ENCODE data around the gene NLRC4.
"Not testable (repeated sequence)": the region's sequence is repeated elsewhere in the genome, so short reads cannot be mapped to it uniquely, and the experiment has no call there.

The NLRC4 gene

GRCh38 chr2:32264422-32265105 lies at the start of gene NLRC4:
NLRC4 (minus strand) TSS chr2:32264886; CDS start chr2:32256775, 8,111 bp downstream.
- H3K4me3 Mint-ChIP-seq, result peak within 1 kb of the TSS; percentile 74
- intact Hi-C loops (cut with micrococcal nuclease), result loop anchor here (5.0 kb wide), 1 partner anchor 33 kb away; no protein-coding TSS in a partner anchor

GRCh38 chr2:32310577-32310976 lies 45.9 kb upstream of the NLRC4 start:
- no peaks in the 10 kb centered on the region for H3K9me3 Mint-ChIP-seq
- no peak overlapping the region for H3K27ac Mint-ChIP-seq
- H3K4me3 Mint-ChIP-seq, result no peak overlapping the region
- intact Hi-C loops (cut with micrococcal nuclease), result no loop called here
- no peaks in the 10 kb centered on the region for H3K4me1 Mint-ChIP-seq (ENCODE audit: low read depth)
- H3K36me3 Mint-ChIP-seq (ENCODE audit: low read depth), result peaks cover 28% of the 10 kb centered on the region
- no peaks in the 10 kb centered on the region for H3K27me3 Mint-ChIP-seq

More at GRCh38 chr2:32264422-32265105, at the start of gene NLRC4:
- Mint-ChIP-seq H3K9me3 (no peaks in the 10 kb centered on the region), H3K27me3 (no peaks in the 10 kb centered on the region), H3K4me1 (ENCODE audit: low read depth) (peaks cover 53% of the 10 kb centered on the region), H3K36me3 (ENCODE audit: low read depth) (peaks cover 7% of the 10 kb centered on the region), H3K27ac (peak within 1 kb of the TSS; percentile 94)

- H3K4me3 Mint-ChIP-seq; H3K4me1 Mint-ChIP-seq (ENCODE audit: low read depth); H3K27me3 Mint-ChIP-seq; H3K9me3 Mint-ChIP-seq; intact Hi-C loops (cut with micrococcal nuclease); H3K27ac Mint-ChIP-seq: not testable (repeated sequence)
- H3K36me3 Mint-ChIP-seq (ENCODE audit: low read depth), result peaks cover 68% of the 10 kb centered on the region
These were observed 29.4 kb upstream of the NLRC4 start for GRCh38 chr2:32293966-32294562.

GRCh38 chr2:32293493-32293892 lies 28.8 kb upstream of the NLRC4 start:
- H3K27ac Mint-ChIP-seq; H3K27me3 Mint-ChIP-seq; H3K9me3 Mint-ChIP-seq; H3K4me3 Mint-ChIP-seq; intact Hi-C loops (cut with micrococcal nuclease); H3K4me1 Mint-ChIP-seq (ENCODE audit: low read depth): not testable (repeated sequence)
- H3K36me3 Mint-ChIP-seq (ENCODE audit: low read depth), result peaks cover 63% of the 10 kb centered on the region

- H3K27me3 Mint-ChIP-seq, result no peaks in the 10 kb centered on the region
- no peaks in the 10 kb centered on the region for H3K9me3 Mint-ChIP-seq
- H3K27ac Mint-ChIP-seq, result no peak overlapping the region
- intact Hi-C loops (cut with micrococcal nuclease), result no loop called here
- H3K4me1 Mint-ChIP-seq (ENCODE audit: low read depth), result peaks cover 20% of the 10 kb centered on the region
- peaks cover 56% of the 10 kb centered on the region for H3K36me3 Mint-ChIP-seq (ENCODE audit: low read depth)
- no peak overlapping the region for H3K4me3 Mint-ChIP-seq
These were observed 27.1 kb upstream of the NLRC4 start for GRCh38 chr2:32291746-32292145.

GRCh38 chr2:32290000-32290339 lies 25.3 kb upstream of the NLRC4 start:
- Mint-ChIP-seq H3K9me3 (no peaks in the 10 kb centered on the region), H3K4me1 (ENCODE audit: low read depth) (peaks cover 24% of the 10 kb centered on the region), H3K27me3 (no peaks in the 10 kb centered on the region), H3K4me3 (no peak overlapping the region), H3K36me3 (ENCODE audit: low read depth) (peaks cover 50% of the 10 kb centered on the region), H3K27ac (peak overlapping the region; percentile 83)
- intact Hi-C loops (cut with micrococcal nuclease), result no loop called here

- H3K36me3 Mint-ChIP-seq (ENCODE audit: low read depth), result peaks cover 50% of the 10 kb centered on the region
- H3K27me3 Mint-ChIP-seq, result no peaks in the 10 kb centered on the region
- H3K27ac Mint-ChIP-seq, result peak overlapping the region; percentile 83
- H3K9me3 Mint-ChIP-seq, result no peaks in the 10 kb centered on the region
- peaks cover 30% of the 10 kb centered on the region for H3K4me1 Mint-ChIP-seq (ENCODE audit: low read depth)
- intact Hi-C loops (cut with micrococcal nuclease), result no loop called here
- peak overlapping the region; percentile 6 for H3K4me3 Mint-ChIP-seq
These were observed 24.7 kb upstream of the NLRC4 start for GRCh38 chr2:32289165-32289999.

GRCh38 chr2:32284321-32284720 lies 19.6 kb upstream of the NLRC4 start:
- Mint-ChIP-seq H3K4me3 (no peak overlapping the region), H3K4me1 (ENCODE audit: low read depth) (peaks cover 52% of the 10 kb centered on the region), H3K27ac (peak overlapping the region; percentile 21), H3K9me3 (no peaks in the 10 kb centered on the region), H3K27me3 (no peaks in the 10 kb centered on the region), H3K36me3 (ENCODE audit: low read depth) (peaks cover 51% of the 10 kb centered on the region)
- intact Hi-C loops (cut with micrococcal nuclease), result no loop called here

- peaks cover 41% of the 10 kb centered on the region for H3K36me3 Mint-ChIP-seq (ENCODE audit: low read depth)
- H3K27ac Mint-ChIP-seq, result peak overlapping the region; percentile 94
- peaks cover 2% of the 10 kb centered on the region for H3K27me3 Mint-ChIP-seq
- peaks cover 31% of the 10 kb centered on the region for H3K4me1 Mint-ChIP-seq (ENCODE audit: low read depth)
- intact Hi-C loops (cut with micrococcal nuclease), result loop anchor here (2.0 to 5.0 kb wide), 3 partner anchors 16 to 111 kb away; partner anchors contain the start of genes BIRC6 and SLC30A6
- no peaks in the 10 kb centered on the region for H3K9me3 Mint-ChIP-seq
- peak overlapping the region; percentile 88 for H3K4me3 Mint-ChIP-seq
These were observed 13.8 kb upstream of the NLRC4 start for GRCh38 chr2:32278478-32278853.

GRCh38 chr2:32277674-32278477 lies 13.2 kb upstream of the NLRC4 start, which contains the start of gene YIPF4:
YIPF4 (plus strand) TSS chr2:32277904; CDS start chr2:32278156, 252 bp downstream.
- peak within 1 kb of the TSS; percentile 94 for H3K27ac Mint-ChIP-seq
- peaks cover 35% of the 10 kb centered on the region for H3K36me3 Mint-ChIP-seq (ENCODE audit: low read depth)
- no peaks in the 10 kb centered on the region for H3K9me3 Mint-ChIP-seq
- H3K4me3 Mint-ChIP-seq, result peak within 1 kb of the TSS; percentile 88
- intact Hi-C loops (cut with micrococcal nuclease), result loop anchor here (2.0 to 5.0 kb wide), 3 partner anchors 15 to 111 kb away; partner anchors contain the start of genes BIRC6 and SLC30A6
- H3K4me1 Mint-ChIP-seq (ENCODE audit: low read depth), result peaks cover 25% of the 10 kb centered on the region
- peaks cover 2% of the 10 kb centered on the region for H3K27me3 Mint-ChIP-seq

- peaks cover 23% of the 10 kb centered on the region for H3K4me1 Mint-ChIP-seq (ENCODE audit: low read depth)
- peak overlapping the region; percentile 88 for H3K4me3 Mint-ChIP-seq
- H3K27ac Mint-ChIP-seq, result peak overlapping the region; percentile 94
- H3K9me3 Mint-ChIP-seq, result no peaks in the 10 kb centered on the region
- peaks cover 2% of the 10 kb centered on the region for H3K27me3 Mint-ChIP-seq
- peaks cover 29% of the 10 kb centered on the region for H3K36me3 Mint-ChIP-seq (ENCODE audit: low read depth)
- intact Hi-C loops (cut with micrococcal nuclease), result loop anchor here (5.0 kb wide), 2 partner anchors 80 to 110 kb away; partner anchors contain the start of genes BIRC6 and SLC30A6
These were observed 12.6 kb upstream of the NLRC4 start for GRCh38 chr2:32277363-32277673.

GRCh38 chr2:32275790-32276189 lies 11.1 kb upstream of the NLRC4 start:
- H3K27me3 Mint-ChIP-seq, H3K27ac Mint-ChIP-seq, H3K4me3 Mint-ChIP-seq, H3K9me3 Mint-ChIP-seq: not testable (repeated sequence)
- intact Hi-C loops (cut with micrococcal nuclease), result loop anchor here (5.0 kb wide), 2 partner anchors 82 to 108 kb away; partner anchors contain the start of genes BIRC6 and SLC30A6
- peaks cover 16% of the 10 kb centered on the region for H3K4me1 Mint-ChIP-seq (ENCODE audit: low read depth)
- H3K36me3 Mint-ChIP-seq (ENCODE audit: low read depth), result peaks cover 14% of the 10 kb centered on the region

GRCh38 chr2:32274289-32274688 lies 9.6 kb upstream of the NLRC4 start:
- Mint-ChIP-seq H3K9me3 (no peaks in the 10 kb centered on the region), H3K36me3 (ENCODE audit: low read depth) (peaks cover 11% of the 10 kb centered on the region), H3K27me3 (peaks cover 2% of the 10 kb centered on the region), H3K4me1 (ENCODE audit: low read depth) (peaks cover 16% of the 10 kb centered on the region), H3K4me3 (no peak overlapping the region), H3K27ac (peak overlapping the region; percentile 1)
- intact Hi-C loops (cut with micrococcal nuclease), result no loop called here

Measured in dendritic cell treated with granulocyte-macrophage colony-stimulating factor and Interleukin-4, amounts not matched to agents 40 ng/mL and 50 ng/mL, for 4 days (primary cell).